H1 (cell line): ENCODE data around the gene WBP1. TPM values are rescaled to one million over a fixed set of nuclear protein-coding genes. Genes with fewer than 3 reads are reported as not detected.

Source experiments
- CTCF ChIA-PET: fragments of 300-600 bp; sonication (Branson Sonifier 250); formaldehyde crosslinking; loops from one replicate; lab custom pipeline; 2021; ENCODE audit not compliant: partially characterized antibody; lab: Charles Lee
- POLR2A ChIA-PET: fragments of 300-600 bp; sonication (Branson Sonifier 250); formaldehyde crosslinking; loops from one replicate; lab custom pipeline; 2021; ENCODE audit warnings: inconsistent platforms; ENCODE audit not compliant: partially characterized antibody; lab: Charles Lee
- DNase-seq, 2 experiments: peaks; one replicate each; pipeline versions ENCODE4 v3.0.0 to v3.0.0-alpha.2; 2010 to 2022; ENCODE audit warnings: low spot score in 2 of 2, low read depth in 1 of 2, mixed read lengths in 1 of 2
- FAIRE-seq: peaks from 2 replicates; lab custom pipeline; 2011; peaks lifted over from hg19 to GRCh38; lab: Jason Lieb, UNC
- H2AFZ ChIP-seq: 2 replicates; pipeline ENCODE4 v1.8.1; 2012; ENCODE audit warnings: low read length, inconsistent platforms
- H2AK5ac ChIP-seq: 2 replicates; pipeline ENCODE4 v1.6.1; 2013; ENCODE audit warnings: low read depth, low read length
- H2BK120ac ChIP-seq: replicated peaks from 2 replicates; pipeline ENCODE3; 2013; ENCODE audit warnings: low read depth, low read length, inconsistent platforms
- H2BK12ac ChIP-seq: 2 replicates; pipeline ENCODE4 v1.6.1; 2013; ENCODE audit warnings: low read depth, low read length
- H2BK15ac ChIP-seq: 2 replicates; pipeline ENCODE4 v1.6.1; 2013; ENCODE audit warnings: low read length
- H2BK20ac ChIP-seq: 2 replicates; pipeline ENCODE4 v1.6.1; 2013; ENCODE audit warnings: low read length
- H2BK5ac ChIP-seq: 2 replicates; pipeline ENCODE4 v1.6.1; 2013; ENCODE audit warnings: low read depth, low read length
- H3K14ac ChIP-seq: 2 replicates; pipeline ENCODE4 v1.6.1; 2013; ENCODE audit warnings: inconsistent platforms; ENCODE audit not compliant: insufficient read length
- H3K18ac ChIP-seq: 2 replicates; pipeline ENCODE4 v1.6.1; 2013; ENCODE audit warnings: low read length; ENCODE audit errors: extremely low read depth
- H3K23ac ChIP-seq: 2 replicates; pipeline ENCODE4 v1.6.1; 2013; ENCODE audit warnings: inconsistent platforms; ENCODE audit not compliant: insufficient read length
- H3K23me2 ChIP-seq: 2 replicates; pipeline ENCODE4 v1.6.1; 2013; ENCODE audit warnings: low read depth, low read length
- H3K27ac ChIP-seq: 2 replicates; pipeline ENCODE4 v1.6.1; 2011; ENCODE audit warnings: low read depth, low read length, inconsistent platforms
- H3K27me3 ChIP-seq, 4 experiments: replicated peaks in 1 of 4; 1 replicate in 1 of 4; 2 replicates in 3 of 4; pipeline versions ENCODE4 v1.6.1 to v1.8.1; 2011 to 2013; ENCODE audit warnings: low read length in 3 of 4, mild to moderate bottlenecking in 3 of 4, inconsistent platforms in 2 of 4, mixed read lengths in 2 of 4, moderate library complexity in 1 of 4; ENCODE audit not compliant: control insufficient read depth in 3 of 4, insufficient read depth in 3 of 4; ENCODE audit errors: extremely low read depth in 1 of 4
- H3K36me3 ChIP-seq, 4 experiments: 2 replicates each; pipeline versions ENCODE4 v1.6.1 to v1.8.1; 2011 to 2013; ENCODE audit warnings: mild to moderate bottlenecking in 4 of 4, low read length in 3 of 4, moderate library complexity in 2 of 4, control low read depth in 1 of 4, inconsistent platforms in 1 of 4; ENCODE audit not compliant: insufficient read depth in 4 of 4, control insufficient read depth in 2 of 4
- H3K4ac ChIP-seq: replicated peaks from 2 replicates; pipeline ENCODE3; 2013; ENCODE audit warnings: low read length, low read depth, mixed read lengths, inconsistent platforms; ENCODE audit not compliant: insufficient read length
- H3K4me1 ChIP-seq, 4 experiments: replicated peaks in 1 of 4; 1 replicate in 1 of 4; 2 replicates in 3 of 4; pipeline versions ENCODE4 v1.6.1 to v1.8.1; 2011 to 2013; ENCODE audit warnings: low read length in 3 of 4, inconsistent platforms in 2 of 4, mixed read lengths in 1 of 4; ENCODE audit not compliant: insufficient read depth in 4 of 4, control insufficient read depth in 3 of 4
- H3K4me2 ChIP-seq, 2 experiments: 2 replicates each; pipeline versions ENCODE4 v1.6.1 to v1.8.1; 2011 to 2013; ENCODE audit warnings: low read depth in 2 of 2, low read length in 2 of 2, control low read depth in 1 of 2, inconsistent platforms in 1 of 2, mild to moderate bottlenecking in 1 of 2; ENCODE audit not compliant: insufficient read depth in 1 of 2
- H3K4me3 ChIP-seq, 4 experiments: fragments of 200-600, 300-600 bp in 1 of 4; sonication (generic), shearing (Covaris generic), sonication (Bioruptor Twin) in 1 of 4; 2 replicates each; pipeline versions ENCODE4 v1.5.1 to v1.8.1; 2011 to 2016; ENCODE audit warnings: low read length in 4 of 4, low read depth in 3 of 4, control low read depth in 2 of 4, inconsistent platforms in 2 of 4, mild to moderate bottlenecking in 2 of 4, mixed read lengths in 1 of 4, moderate library complexity in 1 of 4; ENCODE audit not compliant: insufficient read depth in 2 of 4; ENCODE audit errors: extremely low read depth in 1 of 4
- H3K56ac ChIP-seq: replicated peaks from 2 replicates; pipeline ENCODE3; 2013; ENCODE audit warnings: low read depth, mild to moderate bottlenecking, mixed read lengths, low read length, inconsistent platforms; ENCODE audit not compliant: insufficient read length
- H3K79me1 ChIP-seq: 2 replicates; pipeline ENCODE4 v1.6.1; 2013; ENCODE audit warnings: low read depth, low read length, control low read depth
- H3K79me2 ChIP-seq, 2 experiments: 2 replicates each; pipeline versions ENCODE4 v1.6.1 to v1.8.1; 2012 to 2013; ENCODE audit warnings: low read length in 2 of 2, mild to moderate bottlenecking in 2 of 2, inconsistent platforms in 1 of 2; ENCODE audit not compliant: insufficient read depth in 2 of 2, control insufficient read depth in 1 of 2
- H3K9ac ChIP-seq, 4 experiments: replicated peaks in 1 of 4; 1 replicate in 1 of 4; 2 replicates in 3 of 4; pipeline versions ENCODE4 v1.6.1 to v1.8.1; 2011 to 2013; ENCODE audit warnings: low read depth in 3 of 4, low read length in 3 of 4, control low read depth in 2 of 4, mild to moderate bottlenecking in 2 of 4, moderate library complexity in 2 of 4, inconsistent platforms in 1 of 4; ENCODE audit errors: extremely low read depth in 1 of 4
- H3K9me3 ChIP-seq, 2 experiments: 2 replicates each; pipeline versions ENCODE4 v1.6.1 to v1.8.1; 2012 to 2013; ENCODE audit warnings: mild to moderate bottlenecking in 2 of 2, moderate library complexity in 2 of 2, control low read depth in 1 of 2, inconsistent platforms in 1 of 2, low read depth in 1 of 2, low read length in 1 of 2, mixed read lengths in 1 of 2; ENCODE audit not compliant: insufficient read depth in 2 of 2
- H4K20me1 ChIP-seq, 2 experiments: replicated peaks in 1 of 2; 2 replicates each; pipeline versions ENCODE3 to v1.8.1; 2011 to 2013; ENCODE audit warnings: inconsistent platforms in 2 of 2, low read length in 2 of 2, mild to moderate bottlenecking in 1 of 2; ENCODE audit not compliant: insufficient read depth in 2 of 2, control insufficient read depth in 1 of 2
- H4K5ac ChIP-seq: 2 replicates; pipeline ENCODE4 v1.6.1; 2013; ENCODE audit warnings: low read length, low read depth, mixed read lengths, inconsistent platforms; ENCODE audit not compliant: insufficient read length
- H4K8ac ChIP-seq: 2 replicates; pipeline ENCODE4 v1.8.0; 2013; ENCODE audit warnings: mild to moderate bottlenecking, moderate library complexity, low read length, inconsistent platforms; ENCODE audit not compliant: insufficient read depth; ENCODE audit errors: extremely low read depth
- H4K91ac ChIP-seq: replicated peaks from 2 replicates; pipeline ENCODE3; 2013; ENCODE audit warnings: low read length, mixed read lengths, inconsistent platforms; ENCODE audit not compliant: insufficient read length
- CBX8 ChIP-seq: fragments of 300-800, 300-1000 bp; sonication (generic); IDR thresholded peaks from 2 replicates; pipeline ENCODE4 v1.7.1; 2016; ENCODE audit warnings: low read depth, low read length, borderline replicate concordance
- CTBP2 ChIP-seq: IDR thresholded peaks from 2 replicates; pipeline ENCODE4 v1.7.0; 2011; ENCODE audit warnings: borderline replicate concordance, mild to moderate bottlenecking, moderate library complexity, mixed read lengths, low read length; ENCODE audit not compliant: insufficient read depth, insufficient read length
- EZH2 ChIP-seq: fragments of 200-600 bp; sonication (generic); IDR thresholded peaks from 2 replicates; pipeline ENCODE4 v1.7.1; 2012; ENCODE audit warnings: low read depth, mild to moderate bottlenecking, moderate library complexity, low read length, inconsistent platforms; ENCODE audit not compliant: severe bottlenecking
- GABPA ChIP-seq: IDR thresholded peaks from 2 replicates; pipeline ENCODE4 v1.6.1; 2011; ENCODE audit warnings: mild to moderate bottlenecking, low read length, moderate library complexity, borderline replicate concordance; ENCODE audit not compliant: insufficient read depth
- HDAC2 ChIP-seq, 2 experiments: fragments of 300-600 bp in 1 of 2; sonication (generic) in 1 of 2; IDR thresholded peaks; 2 replicates each; pipeline ENCODE4 v1.6.1; 2011 to 2012; ENCODE audit warnings: low read depth in 2 of 2, low read length in 2 of 2, mild to moderate bottlenecking in 2 of 2, moderate library complexity in 2 of 2, borderline replicate concordance in 1 of 2, inconsistent platforms in 1 of 2
- JUND ChIP-seq: IDR thresholded peaks from 2 replicates; pipeline ENCODE4 v1.6.1; 2011; ENCODE audit warnings: mild to moderate bottlenecking, improper control_type of control experiment, low read length
- RNF2 ChIP-seq: fragments of 200-900, 300-1000 bp; sonication (generic); IDR thresholded peaks from 2 replicates; pipeline ENCODE4 v1.7.1; 2016; ENCODE audit warnings: borderline replicate concordance, low read depth, mild to moderate bottlenecking, antibody characterized with exemption, low read length; ENCODE audit not compliant: poor library complexity, severe bottlenecking; ENCODE audit errors: missing control alignments
- SUZ12 ChIP-seq: fragments of 200-600 bp; sonication (generic); IDR thresholded peaks from 2 replicates; pipeline ENCODE4 v1.6.1; 2012; ENCODE audit warnings: mild to moderate bottlenecking, inconsistent platforms, low read length, moderate library complexity, mixed read lengths
- WGBS, 2 experiments: shearing (Covaris generic) in 1 of 2; methylation state at CpG; one replicate each; pipeline versions ENCODE4 v1.1.6 to v1.1.7; 2013 to 2015; ENCODE audit warnings: low lambda C conversion rate in 2 of 2, mixed read lengths in 2 of 2, inconsistent platforms in 1 of 2, low coverage in 1 of 2, missing lambda C conversion rate in 1 of 2; ENCODE audit not compliant: insufficient replicate concordance in 2 of 2, insufficient coverage in 1 of 2, insufficient read length in 1 of 2; ENCODE audit errors: extremely low coverage in 1 of 2, missing lambda C conversion rate in 1 of 2; 5-methylcytosine and 5-hydroxymethylcytosine counted together
- polyA plus RNA-seq, 7 experiments: library from polyadenylated mRNA; depleted of rRNA in 3 of 7; stranded (reverse) in 5 of 7; unstranded in 2 of 7; fragments of >200 nt in 5 of 7; fragments of 200-250 nt in 2 of 7; gene quantifications; 1 replicate in 5 of 7; 2 replicates in 1 of 7; 4 replicates in 1 of 7; pipeline versions ENCODE4 v1.2.1 to v1.2.3, GENCODE V29; 2011 to 2013; ENCODE audit warnings: missing spikeins in 2 of 7, mixed read lengths in 2 of 7
- total RNA-seq: library from RNA; stranded (reverse); fragmentation: NEBNext Ultra II Directional; extraction: Animal tissue kit (Norgen Biotek cat#: 25700); gene quantifications from 2 replicates; pipeline ENCODE4 v1.2.1, GENCODE V29; 2021

WBP1 gene
- total and polyA plus RNA-seq, 2 of the 8 experiments (the other 6 are each of a cell fraction or from before 2014, with no cell fraction given), result 57.2 to 190 TPM

DNA sequence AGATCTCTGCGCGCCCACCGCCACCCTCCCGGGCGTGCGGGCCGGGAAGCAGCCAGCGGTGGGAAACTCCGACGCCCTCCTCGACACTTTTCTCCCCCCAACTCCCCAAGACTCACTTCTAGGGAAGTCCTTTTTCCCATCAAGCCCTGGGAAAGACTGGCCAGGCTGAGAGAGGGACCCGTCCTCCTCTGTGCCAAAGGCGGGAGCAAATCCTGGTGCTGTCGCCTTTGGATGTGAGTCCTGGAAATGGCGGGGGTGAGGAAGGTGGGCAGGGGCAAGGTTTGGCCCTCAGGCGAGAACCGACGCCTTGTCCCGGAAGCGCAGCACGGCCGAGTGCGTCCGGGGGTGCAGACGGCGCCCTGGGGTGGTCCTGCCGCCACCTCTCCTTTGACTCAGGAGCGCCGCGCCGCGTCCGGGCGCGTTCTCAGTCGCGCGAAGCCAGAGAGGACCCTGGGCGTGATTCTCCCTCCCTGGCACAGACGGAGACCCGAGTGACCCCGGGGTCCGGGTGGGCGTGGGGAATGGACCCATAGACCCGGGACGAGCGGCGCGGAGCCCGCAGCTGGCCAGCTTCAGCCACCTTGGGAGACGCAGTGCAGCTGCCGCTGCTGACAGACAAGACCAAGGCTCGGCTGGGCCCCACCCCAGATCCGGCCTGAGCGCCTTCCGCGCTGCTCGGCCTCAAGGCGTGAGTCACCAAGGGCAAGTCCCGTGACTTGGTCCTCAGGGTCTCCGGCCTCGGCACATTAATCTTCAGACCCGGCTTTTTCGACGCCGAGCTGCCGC lies 44.7 kb downstream of the WBP1 start:
- no peak overlapping the region for H3K27ac ChIP-seq
- H3K9ac ChIP-seq, result peak overlapping the region in 1 of 4 experiments; percentile 14; a peak in 1 of 7 replicates
- H3K27me3 ChIP-seq, result peaks cover 65 to 84% (median 82%) of the 10 kb centered on the region in 4 experiments
- TF ChIP-seq JUND (peak; percentile 63; the same call in 1 of the 2 replicates), EZH2 (peak; percentile 86), CTBP2 (peak; percentile 24), HDAC2 (IDR thresholded peaks at IDR 0.05; ENCODE audit: borderline replicate concordance in 1 of 2, low read depth in 2 of 2, low read length in 2 of 2) (peak in 1 of 2 experiments; percentile 46; a peak in 1 of 4 replicates), RNF2 (peak; percentile 59), GABPA (no peak), SUZ12 (peak; percentile 90), CBX8 (no peak; the same call in 1 of the 2 replicates)

More for the DNA sequence above, 44.7 kb downstream of the WBP1 start:
- Histone ChIP-seq H3K23me2 (peaks cover 35% of the 10 kb centered on the region; the same call in 1 of the 2 replicates), H2BK12ac (no peak overlapping the region), H3K4me3 (peak overlapping the region; percentile 36 to 65 (median 54)), H4K20me1 (peaks cover 0 to 12% of the 10 kb centered on the region in 2 experiments), H3K4me1 (peaks cover 7 to 62% (median 40%) of the 10 kb centered on the region in 4 experiments), H3K79me2 (peaks cover 0 to 3% of the 10 kb centered on the region in 2 experiments; a peak in 1 of 4 replicates), H3K36me3 (peaks cover 0 to 9% (median 4%) of the 10 kb centered on the region in 4 experiments; a peak in 6 of 8 replicates), H4K91ac (peak overlapping the region; percentile 17), H4K8ac (peak overlapping the region; percentile 82), H3K9me3 (no peaks in the 10 kb centered on the region), H3K4ac (no peak overlapping the region), H4K5ac (peak overlapping the region; percentile 32), H2AFZ (peak overlapping the region; percentile 17; the same call in 1 of the 2 replicates), H3K56ac (peak overlapping the region; percentile 10), H3K18ac (peak overlapping the region; percentile 25), H3K79me1 (no peaks in the 10 kb centered on the region), H2BK120ac (no peak overlapping the region), H2AK5ac (no peak overlapping the region), H3K23ac (no peak overlapping the region), H2BK5ac (peak overlapping the region; percentile 35; the same call in 1 of the 2 replicates), H3K14ac (no peak overlapping the region), H2BK20ac (no peak overlapping the region), H2BK15ac (peak overlapping the region; percentile 16; the same call in 1 of the 2 replicates), H3K4me2 (peak overlapping the region; percentile 78 to 88)
- FAIRE-seq (no peak), DNase-seq (peak in 1 of 2 experiments; percentile 80)
- WGBS, 2 experiments, result 1% methylated on average over 63 of the region's 67 CpGs; no CpG with 5 or more reads in 1 of the 2 experiments
- ChIA-PET CTCF (interaction anchor here (0.8 to 3.5 kb wide), 14 partner anchors 11 to 89 kb away, joined by 3 to 20 read pairs (median 4); partner anchors contain the start of genes CCDC142, DQX1, INO80B and TLX2), POLR2A (interaction anchor here (0.8 to 9.4 kb wide), 14 partner anchors 10 to 84 kb away, joined by 3 to 73 read pairs (median 6); partner anchors contain the start of genes AUP1, CCDC142, HTRA2 and TLX2)
